Esophagus muscularis mucosa (tissue), 4 donors: Measurements from ENCODE around the gene UNC5B. TPM values are rescaled to one million over a fixed set of nuclear protein-coding genes. Genes with fewer than 3 reads are reported as not detected.

Experiments used
- DNase-seq: peaks from one replicate; pipeline ENCODE4 v3.0.0-alpha.2; 2017; ENCODE audit errors: extremely low spot score
- H3K27ac ChIP-seq, 4 donors: fragments of 200-600 bp; sonication (generic); replicated peaks in 1 of 4; 1 replicate in 3 of 4; 2 replicates in 1 of 4; pipeline ENCODE4 v1.5.1; 2016 to 2019; ENCODE audit warnings: mild to moderate bottlenecking in 1 of 4
- H3K27me3 ChIP-seq, 4 donors: fragments of 200-600 bp; sonication (generic); one replicate each; pipeline versions ENCODE4 v1.5.1 to v1.6.0; 2016 to 2019
- H3K36me3 ChIP-seq, 4 donors: fragments of 200-600 bp; sonication (generic); one replicate each; pipeline ENCODE4 v1.5.1; 2016 to 2019
- H3K4me1 ChIP-seq, 4 donors: fragments of 200-600 bp; sonication (generic); one replicate each; pipeline ENCODE4 v1.5.1; 2016 to 2019
- H3K4me3 ChIP-seq, 4 donors: fragments of 200-600 bp; sonication (generic); 1 replicate in 2 of 4; 2 replicates in 2 of 4; pipeline ENCODE4 v1.5.1; 2016 to 2019; ENCODE audit warnings: mild to moderate bottlenecking in 4 of 4, moderate library complexity in 1 of 4
- H3K9me3 ChIP-seq, 4 donors: fragments of 200-600 bp; sonication (generic); 1 replicate in 3 of 4; 2 replicates in 1 of 4; pipeline ENCODE4 v1.5.1; 2016 to 2019
- CTCF ChIP-seq, 3 experiments: fragments of 200-600 bp in 2 of 3; fragments of 450-650 bp in 1 of 3; sonication (generic) in 2 of 3; IDR thresholded peaks; one replicate each; pipeline ENCODE4 v1.5.1; 2017 to 2019; ENCODE audit warnings: antibody characterized with exemption in 3 of 3, mild to moderate bottlenecking in 2 of 3, moderate library complexity in 1 of 3
- EP300 ChIP-seq: sonication (generic); formaldehyde crosslinking; IDR thresholded peaks from one replicate; pipeline ENCODE4 v1.6.1; 2017; ENCODE audit warnings: antibody characterized with exemption
- POLR2A ChIP-seq: fragments of 450-650 bp; IDR thresholded peaks from one replicate; pipeline ENCODE4 v1.6.1; 2017; ENCODE audit warnings: antibody characterized with exemption, moderate library complexity, mild to moderate bottlenecking, low read depth
- POLR2AphosphoS5 ChIP-seq, 2 donors: sonication (generic); formaldehyde crosslinking; IDR thresholded peaks; one replicate each; pipeline ENCODE4 v1.6.1; 2017; ENCODE audit warnings: antibody characterized with exemption in 2 of 2
- WGBS: methylation state at CpG from one replicate; pipeline ENCODE4 v1.1.5; 2018; 5-methylcytosine and 5-hydroxymethylcytosine counted together
- intact Hi-C: fragments of 100-400 bp; cut with DNase I; formaldehyde crosslinking; loops from one replicate; pipeline ENCODE4 v1.15.1; 2023
- total RNA-seq, 4 donors: library from RNA; depleted of rRNA; stranded (reverse); fragments of >200 nt; gene quantifications; one replicate each; pipeline versions ENCODE4 v1.1.0 to v1.2.1, GENCODE V29; 2016

UNC5B gene
- total RNA-seq, 4 donors from 2014 or later = 2.1 to 3.7 (median 2.8) TPM

GRCh38 chr10:71337219-71337701 is 124.9 kb downstream of the UNC5B start:
- no peak overlapping the region for H3K27ac ChIP-seq
- intact Hi-C loops = no loop called here
- H3K36me3 ChIP-seq = peaks cover 0 to 39% (median 17%) of the 10 kb centered on the region in 4 donors
- no peaks in the 10 kb centered on the region for H3K9me3 ChIP-seq
- no peak for DNase-seq
- no peak overlapping the region for H3K4me3 ChIP-seq
- H3K4me1 ChIP-seq = peaks cover 0 to 3% (median 0%) of the 10 kb centered on the region in 4 donors
- WGBS = 95% methylated on average over 9 of the region's 13 CpGs
- TF ChIP-seq EP300 = no peak
- no peak for TF ChIP-seq POLR2AphosphoS5 (IDR thresholded peaks at IDR 0.05)
- TF ChIP-seq POLR2A = no peak
- TF ChIP-seq CTCF (IDR thresholded peaks at IDR 0.05) = no peak
- no peaks in the 10 kb centered on the region for H3K27me3 ChIP-seq

- TF ChIP-seq POLR2A (no peak), EP300 (no peak), POLR2AphosphoS5 (IDR thresholded peaks at IDR 0.05) (no peak), CTCF (IDR thresholded peaks at IDR 0.05) (no peak)
- intact Hi-C loops = no loop called here
- no peak overlapping the region for H3K27ac ChIP-seq
- peaks cover 0 to 33% (median 17%) of the 10 kb centered on the region in 4 donors for H3K36me3 ChIP-seq
- no peak for DNase-seq
- H3K9me3 ChIP-seq = no peaks in the 10 kb centered on the region
- peaks cover 0 to 15% (median 13%) of the 10 kb centered on the region in 4 donors for H3K4me1 ChIP-seq
- H3K4me3 ChIP-seq = no peak overlapping the region
- WGBS = 92% methylated on average over 11 of the region's 13 CpGs
- no peaks in the 10 kb centered on the region for H3K27me3 ChIP-seq
Observed at GRCh38 chr10:71338728-71339495, 126.5 kb downstream of the UNC5B start.

GRCh38 chr10:71339796-71340589 is 127.6 kb downstream of the UNC5B start:
- 99% methylated on average over 10 of the region's 10 CpGs for WGBS
- no peak overlapping the region for H3K4me3 ChIP-seq
- no peak overlapping the region for H3K27ac ChIP-seq
- H3K9me3 ChIP-seq = no peaks in the 10 kb centered on the region
- H3K27me3 ChIP-seq = no peaks in the 10 kb centered on the region
- peaks cover 0 to 33% (median 17%) of the 10 kb centered on the region in 4 donors for H3K36me3 ChIP-seq
- TF ChIP-seq EP300 = no peak
- TF ChIP-seq POLR2A = no peak
- no peak for TF ChIP-seq CTCF (IDR thresholded peaks at IDR 0.05)
- TF ChIP-seq POLR2AphosphoS5 (IDR thresholded peaks at IDR 0.05) = no peak
- H3K4me1 ChIP-seq = peaks cover 0 to 18% (median 14%) of the 10 kb centered on the region in 4 donors
- no peak for DNase-seq
- intact Hi-C loops = no loop called here

GRCh38 chr10:71342573-71343391 is 130.4 kb downstream of the UNC5B start:
- Histone ChIP-seq H3K9me3 (no peaks in the 10 kb centered on the region), H3K4me3 (no peak overlapping the region), H3K4me1 (peaks cover 0 to 18% (median 14%) of the 10 kb centered on the region in 4 donors), H3K27ac (no peak overlapping the region), H3K36me3 (peaks cover 0 to 35% (median 17%) of the 10 kb centered on the region in 4 donors), H3K27me3 (no peaks in the 10 kb centered on the region)
- DNase-seq = no peak
- TF ChIP-seq POLR2A = no peak
- no peak for TF ChIP-seq CTCF (IDR thresholded peaks at IDR 0.05)
- TF ChIP-seq POLR2AphosphoS5 (IDR thresholded peaks at IDR 0.05) = no peak
- no peak for TF ChIP-seq EP300
- WGBS = 93% methylated on average over 6 of the region's 8 CpGs
- intact Hi-C loops = no loop called here
